Loucy (cell line): ENCODE data around the gene TEX35.

Source experiments
- H2AFZ ChIP-seq: fragments of 200-600 bp; sonication (generic); 2 replicates; pipeline ENCODE4 v1.6.0; 2016; ENCODE audit warnings: antibody characterized with exemption, mild to moderate bottlenecking, low read length, moderate library complexity
- H3F3A ChIP-seq: fragments of 200-600 bp; 2 replicates; pipeline ENCODE4 v1.6.0; 2016; ENCODE audit warnings: antibody characterized with exemption, low read depth, mild to moderate bottlenecking
- H3K27me3 ChIP-seq: fragments of 200-600 bp; sonication (generic); 2 replicates; pipeline ENCODE4 v1.6.1; 2014; ENCODE audit warnings: low read length, mild to moderate bottlenecking; ENCODE audit not compliant: insufficient read depth, poor library complexity, severe bottlenecking
- H3K36me3 ChIP-seq: fragments of 200-600 bp; sonication (generic); 2 replicates; pipeline ENCODE4 v1.6.1; 2016; ENCODE audit warnings: low read length; ENCODE audit not compliant: insufficient read depth
- H3K4me1 ChIP-seq: fragments of 200-600 bp; sonication (generic); 2 replicates; pipeline ENCODE4 v1.5.1; 2014; ENCODE audit warnings: low read length, mild to moderate bottlenecking; ENCODE audit not compliant: insufficient read depth, poor library complexity, severe bottlenecking
- H3K4me2 ChIP-seq: fragments of 200-600 bp; sonication (generic); 2 replicates; pipeline ENCODE4 v1.6.0; 2014; ENCODE audit warnings: antibody characterized with exemption, low read length, low read depth, mild to moderate bottlenecking; ENCODE audit not compliant: poor library complexity, severe bottlenecking
- H3K4me3 ChIP-seq: fragments of 200-600 bp; sonication (generic); 2 replicates; pipeline ENCODE4 v1.5.1; 2014; ENCODE audit warnings: low read length, mild to moderate bottlenecking, mixed read lengths; ENCODE audit not compliant: poor library complexity, severe bottlenecking
- H3K79me2 ChIP-seq: fragments of 200-600 bp; sonication (generic); 2 replicates; pipeline ENCODE4 v1.6.1; 2014; ENCODE audit warnings: low read length; ENCODE audit not compliant: insufficient read depth
- H3K9ac ChIP-seq: fragments of 200-600 bp; sonication (generic); 2 replicates; pipeline ENCODE4 v1.6.0; 2014; ENCODE audit warnings: mild to moderate bottlenecking, low read depth, low read length, moderate library complexity; ENCODE audit not compliant: poor library complexity, severe bottlenecking
- H3K9me2 ChIP-seq: fragments of 200-600 bp; sonication (generic); replicated peaks from 2 replicates; pipeline ENCODE4 v1.6.1; 2016; ENCODE audit warnings: low read depth, low read length, mixed read lengths
- H3K9me3 ChIP-seq: fragments of 200-600 bp; sonication (generic); 2 replicates; pipeline ENCODE4 v1.6.1; 2014; ENCODE audit warnings: mild to moderate bottlenecking, antibody characterized with exemption, low read length, low read depth; ENCODE audit not compliant: insufficient read depth
- H4K20me1 ChIP-seq: fragments of 200-600 bp; sonication (generic); 2 replicates; pipeline ENCODE4 v1.6.0; 2014; ENCODE audit warnings: antibody characterized with exemption, low read length, mild to moderate bottlenecking; ENCODE audit not compliant: insufficient read depth, poor library complexity, severe bottlenecking
- EZH2phosphoT487 ChIP-seq: fragments of 200-600 bp; IDR thresholded peaks from 2 replicates; pipeline ENCODE4 v1.6.1; 2018; ENCODE audit warnings: antibody characterized with exemption, mild to moderate bottlenecking, moderate library complexity, borderline replicate concordance
- TF ChIP-seq, protein P1 (sequence below): fragments of 200-600 bp; sonication (generic); conservative IDR thresholded peaks from 2 replicates; pipeline ENCODE4 v1.5.1; 2014; ENCODE audit warnings: mild to moderate bottlenecking, antibody characterized with exemption, low read length

TEX35 gene

GRCh38 chr1:178539291-178539690 lies 26.4 kb downstream of the TEX35 start:
- Histone ChIP-seq H2AFZ (no peak overlapping the region), H3K9me3 (no peaks in the 10 kb centered on the region), H3K4me1 (peaks cover 4% of the 10 kb centered on the region), H4K20me1 (no peaks in the 10 kb centered on the region), H3K27me3 (no peaks in the 10 kb centered on the region), H3K9me2 (no peaks in the 10 kb centered on the region), H3K4me2 (no peak overlapping the region), H3K79me2 (no peaks in the 10 kb centered on the region), H3K36me3 (no peaks in the 10 kb centered on the region), H3F3A (no peaks in the 10 kb centered on the region), H3K9ac (no peak overlapping the region), H3K4me3 (no peak overlapping the region)
- TF ChIP-seq EZH2phosphoT487, result no peak
- TF ChIP-seq, protein P1, sequence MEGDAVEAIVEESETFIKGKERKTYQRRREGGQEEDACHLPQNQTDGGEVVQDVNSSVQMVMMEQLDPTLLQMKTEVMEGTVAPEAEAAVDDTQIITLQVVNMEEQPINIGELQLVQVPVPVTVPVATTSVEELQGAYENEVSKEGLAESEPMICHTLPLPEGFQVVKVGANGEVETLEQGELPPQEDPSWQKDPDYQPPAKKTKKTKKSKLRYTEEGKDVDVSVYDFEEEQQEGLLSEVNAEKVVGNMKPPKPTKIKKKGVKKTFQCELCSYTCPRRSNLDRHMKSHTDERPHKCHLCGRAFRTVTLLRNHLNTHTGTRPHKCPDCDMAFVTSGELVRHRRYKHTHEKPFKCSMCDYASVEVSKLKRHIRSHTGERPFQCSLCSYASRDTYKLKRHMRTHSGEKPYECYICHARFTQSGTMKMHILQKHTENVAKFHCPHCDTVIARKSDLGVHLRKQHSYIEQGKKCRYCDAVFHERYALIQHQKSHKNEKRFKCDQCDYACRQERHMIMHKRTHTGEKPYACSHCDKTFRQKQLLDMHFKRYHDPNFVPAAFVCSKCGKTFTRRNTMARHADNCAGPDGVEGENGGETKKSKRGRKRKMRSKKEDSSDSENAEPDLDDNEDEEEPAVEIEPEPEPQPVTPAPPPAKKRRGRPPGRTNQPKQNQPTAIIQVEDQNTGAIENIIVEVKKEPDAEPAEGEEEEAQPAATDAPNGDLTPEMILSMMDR, result no peak

- Histone ChIP-seq H3K9me3 (no peaks in the 10 kb centered on the region), H3K4me1 (peaks cover 12% of the 10 kb centered on the region), H3K4me3 (no peak overlapping the region), H3K4me2 (no peak overlapping the region), H3F3A (no peaks in the 10 kb centered on the region), H3K9ac (no peak overlapping the region), H3K36me3 (no peaks in the 10 kb centered on the region), H3K9me2 (no peaks in the 10 kb centered on the region), H2AFZ (no peak overlapping the region), H4K20me1 (no peaks in the 10 kb centered on the region), H3K79me2 (no peaks in the 10 kb centered on the region), H3K27me3 (no peaks in the 10 kb centered on the region)
- TF ChIP-seq, protein P1, result no peak
- no peak for TF ChIP-seq EZH2phosphoT487
Observed at GRCh38 chr1:178540204-178540603, 27.3 kb downstream of the TEX35 start.

DNA sequence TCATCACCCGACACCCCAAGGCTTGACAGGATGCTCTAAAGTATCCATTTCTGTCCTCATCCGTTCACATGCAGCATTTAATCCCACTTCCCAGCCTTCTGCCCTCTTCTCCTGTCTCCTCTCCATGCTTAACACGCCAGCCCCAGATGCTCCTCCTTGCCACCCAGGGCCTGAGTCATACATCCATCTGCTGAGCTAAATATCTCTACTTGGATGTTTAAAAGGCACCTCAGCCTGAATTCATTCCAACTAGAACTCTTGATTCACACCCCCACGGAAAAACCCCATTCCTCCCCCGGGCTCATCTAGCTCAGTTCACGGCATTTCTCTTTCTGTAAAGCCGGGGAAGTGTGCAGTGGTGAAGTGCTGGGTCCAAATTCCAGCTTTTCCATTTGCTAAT lies 27.7 kb downstream of the TEX35 start:
- no peak for TF ChIP-seq EZH2phosphoT487
- TF ChIP-seq, protein P1, result no peak
- H3K4me2 ChIP-seq, result no peak overlapping the region
- H3K9me3 ChIP-seq, result no peaks in the 10 kb centered on the region
- H3K36me3 ChIP-seq, result no peaks in the 10 kb centered on the region
- no peaks in the 10 kb centered on the region for H3K9me2 ChIP-seq
- no peaks in the 10 kb centered on the region for H3F3A ChIP-seq
- no peak overlapping the region for H2AFZ ChIP-seq
- no peaks in the 10 kb centered on the region for H3K79me2 ChIP-seq
- no peaks in the 10 kb centered on the region for H4K20me1 ChIP-seq
- no peaks in the 10 kb centered on the region for H3K27me3 ChIP-seq
- H3K4me3 ChIP-seq, result no peak overlapping the region
- H3K9ac ChIP-seq, result no peak overlapping the region
- H3K4me1 ChIP-seq, result peaks cover 16% of the 10 kb centered on the region
